ENCODE measurements around the gene ASCL5. TPM values are rescaled to one million over a fixed set of nuclear protein-coding genes. Genes with fewer than 3 reads are reported as not detected.
A peak's percentile ranks its signal among the peaks of the same experiment; 100 is the strongest.

The ASCL5 gene
- total RNA-seq, 2 donors from 2014 or later: not detected

DNA sequence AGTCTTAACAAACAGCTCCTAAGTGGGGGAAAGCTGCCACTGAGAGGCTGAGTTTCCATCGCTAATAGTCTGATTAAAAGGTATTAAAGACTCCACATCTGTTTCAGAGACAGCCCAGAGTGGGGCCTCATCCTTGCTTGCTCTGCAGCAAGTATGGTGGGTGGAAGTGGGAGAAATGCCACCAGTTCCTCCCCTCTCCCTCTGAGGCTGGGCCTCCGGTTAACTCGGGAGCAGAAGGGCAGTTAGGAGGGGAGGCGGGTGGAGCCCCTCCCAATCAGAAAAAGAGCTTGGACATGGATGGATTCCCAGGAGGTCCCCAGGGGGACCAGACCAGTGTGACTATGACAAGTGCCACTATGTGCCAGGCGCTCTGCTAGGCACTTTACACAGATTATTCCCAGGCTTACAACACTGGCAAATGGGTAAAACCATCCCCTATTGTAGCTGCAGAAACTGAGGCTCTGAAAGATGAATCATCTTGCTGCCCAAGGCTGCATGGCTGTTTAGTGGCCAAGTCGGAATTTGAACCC is 11.4 kb upstream of the ASCL5 start:
- intact Hi-C loops (cut with DNase I): no loop called here
- DNase-seq (ENCODE audit: low spot score): peak; percentile 17

DNA sequence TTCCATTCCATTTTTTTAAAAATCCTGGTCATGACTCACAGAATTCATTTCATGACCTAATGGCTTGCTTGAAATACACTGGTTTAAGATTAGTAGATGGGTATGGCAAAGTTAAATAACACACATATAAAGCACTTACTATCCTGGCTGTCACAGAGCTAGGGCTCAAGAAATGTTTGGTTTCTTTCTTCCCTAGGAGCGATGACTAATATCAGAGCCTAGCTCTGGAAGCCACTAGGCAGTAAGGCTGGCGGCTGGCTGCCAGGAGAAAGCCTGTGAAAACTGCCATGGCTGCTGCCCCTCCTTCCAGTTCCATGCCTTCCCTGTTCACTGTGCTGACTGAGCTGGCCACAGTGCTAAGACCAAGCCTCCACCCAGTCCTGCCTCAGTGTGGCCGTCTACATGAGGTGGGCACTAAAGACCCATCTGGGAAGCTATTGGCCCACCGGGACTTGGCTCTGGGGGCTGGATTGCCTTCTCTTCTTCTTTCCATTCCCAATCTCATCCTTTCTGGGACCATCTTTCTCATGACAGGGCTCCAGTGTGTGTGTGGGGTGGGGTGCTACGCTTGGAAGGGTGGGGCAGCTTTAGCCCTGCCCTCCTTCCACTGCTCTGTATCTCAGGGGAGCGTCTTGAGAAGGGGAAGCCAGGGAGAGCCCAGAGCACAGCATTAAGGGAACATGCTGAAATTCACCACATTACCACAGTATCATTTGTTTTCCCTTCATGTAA is 10.8 kb upstream of the ASCL5 start:
- peak; percentile 92 for DNase-seq (ENCODE audit: low spot score)
- intact Hi-C loops (cut with DNase I): no loop called here

DNA sequence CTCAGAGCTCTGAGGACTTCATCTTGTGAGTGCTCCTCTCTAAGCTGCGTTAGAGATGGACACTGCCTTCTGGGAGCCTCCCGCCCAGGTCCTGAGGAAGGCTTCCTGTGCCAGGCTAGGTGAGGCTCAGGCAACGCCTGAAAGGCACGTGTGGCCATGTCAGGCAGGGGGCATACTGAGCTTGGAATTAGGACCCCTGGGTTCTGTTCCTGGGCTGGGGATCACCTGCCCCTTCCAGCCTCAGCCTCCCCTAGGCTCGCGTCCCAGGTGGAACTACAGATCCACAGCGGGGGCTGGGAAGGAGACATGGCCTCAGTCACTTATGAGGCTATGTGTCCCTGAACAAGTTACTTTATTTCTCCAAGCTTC is 10.0 kb upstream of the ASCL5 start:
- DNase-seq (ENCODE audit: low spot score): peak; percentile 70
- intact Hi-C loops (cut with DNase I): no loop called here

DNA sequence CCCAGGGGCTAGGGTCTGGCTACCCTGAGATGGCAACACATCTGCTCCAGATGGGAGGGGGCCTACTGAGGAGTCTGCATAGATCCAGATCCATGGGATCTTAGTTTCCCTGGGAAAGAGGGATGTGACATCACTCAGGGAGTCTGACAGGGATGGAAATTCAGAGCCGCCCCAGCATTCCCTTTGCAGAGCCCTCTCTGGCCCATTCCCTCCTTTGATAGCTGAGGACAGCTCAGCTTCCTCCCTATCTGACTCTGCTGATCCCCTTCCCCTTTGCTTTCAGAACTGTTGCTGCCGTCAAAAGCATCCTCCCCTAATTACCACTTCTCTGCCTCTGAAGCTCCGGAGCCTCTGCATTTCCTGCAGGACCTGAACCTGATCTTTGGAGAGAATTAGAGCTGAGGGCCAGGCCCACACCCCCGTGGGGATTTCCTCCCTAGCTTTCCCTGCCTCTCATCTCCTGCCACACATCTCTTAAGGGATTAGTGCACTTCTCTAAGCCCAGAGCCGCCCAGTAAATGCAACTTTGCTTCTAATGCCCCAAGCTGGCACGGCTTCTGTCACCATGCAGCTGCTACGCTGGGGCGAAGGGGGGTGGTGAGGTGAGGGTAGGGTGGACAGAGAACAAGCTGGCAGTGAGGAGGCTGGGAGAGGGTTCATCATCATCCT is 9.5 kb upstream of the ASCL5 start:
- no peak for DNase-seq (ENCODE audit: low spot score)

DNA sequence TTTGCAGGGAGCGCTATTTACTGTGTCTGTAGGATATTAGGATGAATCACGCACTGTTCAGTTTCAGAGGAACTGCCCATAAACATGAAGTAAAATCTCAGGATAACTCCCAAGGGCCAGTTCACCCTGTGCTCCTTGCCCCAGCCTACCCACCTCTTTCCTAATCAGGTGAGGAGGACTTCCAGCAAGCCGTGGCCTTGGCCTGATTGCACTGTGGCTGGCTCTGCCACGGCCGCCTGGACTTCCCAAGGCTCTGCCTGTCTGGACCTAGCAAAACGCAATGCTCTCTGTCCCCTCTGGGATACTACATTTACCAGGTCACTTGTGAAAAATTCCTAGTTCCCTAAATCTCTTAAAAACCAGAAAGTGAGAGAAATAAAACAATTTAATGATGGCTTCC is 7.4 kb upstream of the ASCL5 start:
- intact Hi-C loops (cut with DNase I): no loop called here
- DNase-seq (ENCODE audit: low spot score): no peak

More for the DNA sequence above, 9.5 kb upstream of the ASCL5 start:
- intact Hi-C loops (cut with DNase I): no loop called here

DNA sequence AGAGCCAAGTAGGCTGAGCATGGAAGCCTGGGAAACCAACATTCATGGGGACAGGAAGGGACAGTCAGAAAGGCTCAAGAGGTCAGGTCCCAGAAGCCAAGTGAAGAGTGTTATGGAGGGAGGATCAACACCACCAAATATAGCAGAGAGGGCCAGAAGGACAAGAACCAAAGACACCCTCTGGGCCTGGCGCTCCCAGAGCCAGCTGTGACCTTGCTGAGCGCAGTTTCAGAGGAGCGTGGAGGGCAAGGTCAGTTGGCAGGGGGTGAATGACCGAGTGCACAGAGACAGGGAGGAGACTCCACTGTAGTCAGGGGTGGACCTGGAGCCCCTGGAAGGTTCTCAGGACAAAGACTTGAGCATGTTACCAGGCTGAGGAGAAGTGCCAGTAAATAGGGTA is 4.4 kb upstream of the ASCL5 start:
- no peak for DNase-seq (ENCODE audit: low spot score)
- intact Hi-C loops (cut with DNase I): no loop called here

DNA sequence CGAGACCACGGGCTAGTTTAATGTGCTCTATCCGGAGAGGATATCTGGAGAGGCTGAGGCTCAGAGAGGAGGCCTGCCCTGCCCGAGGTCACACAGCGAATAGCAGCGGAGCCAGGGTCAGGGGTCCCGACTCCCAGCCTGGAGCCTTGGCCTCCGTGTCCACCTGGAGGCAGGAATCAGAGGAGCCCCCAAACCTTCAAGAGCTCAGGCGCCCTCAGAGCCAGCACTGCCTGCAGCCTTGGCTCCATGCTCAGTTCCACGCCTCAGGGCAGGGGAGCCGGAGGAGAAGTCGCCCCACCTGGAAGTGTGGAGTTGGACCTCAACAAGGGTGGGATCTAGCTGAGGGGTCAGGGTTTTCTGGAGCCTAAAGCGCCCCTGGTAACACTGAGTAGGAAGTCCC is 2.0 kb upstream of the ASCL5 start:
- intact Hi-C loops (cut with DNase I): loop anchor here in 1 of 2 donors (5.0 kb wide), 1 partner anchor 303 kb away; no protein-coding TSS in a partner anchor
- DNase-seq (ENCODE audit: low spot score): no peak

DNA sequence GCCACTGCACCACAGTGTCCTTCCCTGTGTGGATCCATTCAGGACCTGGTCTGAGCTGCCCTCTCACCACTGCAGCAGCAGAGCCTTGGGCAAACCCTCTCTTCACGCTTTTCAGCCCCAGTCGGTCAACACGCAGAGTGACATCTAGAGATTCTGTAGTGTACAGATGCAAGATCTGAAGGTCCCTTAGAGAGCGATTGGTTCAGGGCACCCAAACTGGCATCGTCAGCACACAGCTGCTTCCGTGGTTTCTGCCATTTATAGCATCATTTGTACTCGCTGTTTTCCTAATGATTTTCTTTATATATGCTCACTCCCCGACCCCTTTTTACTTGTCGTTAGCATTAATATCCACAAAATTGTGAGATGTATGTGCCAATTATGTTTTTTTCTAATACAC is 1.5 kb upstream of the ASCL5 start:
- DNase-seq (ENCODE audit: low spot score): no peak
- intact Hi-C loops (cut with DNase I): loop anchor here in 1 of 2 donors (5.0 kb wide), 1 partner anchor 304 kb away; no protein-coding TSS in a partner anchor

DNA sequence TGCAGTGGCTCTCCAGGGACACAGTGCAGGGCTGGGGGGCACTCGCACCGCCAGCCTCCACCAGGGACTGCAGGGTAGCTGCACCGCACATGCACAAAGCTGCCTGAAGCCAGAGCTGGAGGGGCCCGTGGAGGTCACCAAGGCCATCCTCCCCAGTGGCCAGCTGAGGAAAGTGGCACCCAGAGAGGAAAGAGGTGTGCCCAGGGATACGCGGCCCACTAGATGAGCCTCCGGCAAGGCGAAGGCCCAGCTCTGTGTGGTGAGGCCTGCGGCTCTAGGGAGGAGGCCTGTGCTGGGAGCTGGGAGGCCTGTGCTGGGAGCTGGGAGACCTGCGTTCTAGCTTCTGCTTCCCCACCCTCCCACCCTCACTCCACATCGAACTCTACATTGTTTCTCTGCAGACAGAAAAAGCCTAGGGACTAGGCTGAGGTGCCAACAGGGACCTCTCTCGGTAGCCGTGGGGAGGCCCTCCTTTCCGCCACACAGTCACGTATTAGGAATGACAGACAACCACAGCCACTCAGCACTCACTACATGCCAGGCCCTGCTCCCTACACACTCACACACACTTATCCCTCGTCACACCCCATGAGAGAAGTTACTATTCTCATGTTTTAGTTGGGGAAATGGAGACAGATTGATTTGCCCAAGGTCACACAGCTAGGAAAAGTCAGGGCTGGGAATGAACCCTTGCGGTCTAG is 921 bp upstream of the ASCL5 start:
- intact Hi-C loops (cut with DNase I): loop anchor here in 1 of 2 donors (5.0 kb wide), 1 partner anchor 304 kb away; no protein-coding TSS in a partner anchor

DNA sequence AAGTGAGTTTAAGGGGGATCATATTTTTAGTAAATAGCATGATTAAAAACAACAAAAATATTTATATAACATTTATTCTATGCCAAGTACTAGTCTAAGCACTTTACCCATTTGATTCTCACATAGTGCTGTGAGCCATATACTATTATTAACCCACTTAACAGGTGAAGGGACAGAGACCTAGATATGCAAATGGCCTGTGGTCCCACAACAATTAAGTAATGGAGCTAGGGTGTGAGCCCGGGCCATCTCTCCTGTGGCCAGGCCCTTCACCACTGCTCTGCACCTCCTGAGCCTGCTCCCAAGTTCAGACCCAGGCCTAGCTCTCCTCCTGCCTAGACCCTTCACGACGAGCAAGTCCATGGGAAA is 537 bp downstream of the ASCL5 start:
- DNase-seq (ENCODE audit: low spot score): no peak
- intact Hi-C loops (cut with DNase I): loop anchor here in 1 of 2 donors (5.0 kb wide), 1 partner anchor 306 kb away; no protein-coding TSS in a partner anchor

More for the DNA sequence above, 921 bp upstream of the ASCL5 start:
- DNase-seq (ENCODE audit: low spot score): no peak

DNA sequence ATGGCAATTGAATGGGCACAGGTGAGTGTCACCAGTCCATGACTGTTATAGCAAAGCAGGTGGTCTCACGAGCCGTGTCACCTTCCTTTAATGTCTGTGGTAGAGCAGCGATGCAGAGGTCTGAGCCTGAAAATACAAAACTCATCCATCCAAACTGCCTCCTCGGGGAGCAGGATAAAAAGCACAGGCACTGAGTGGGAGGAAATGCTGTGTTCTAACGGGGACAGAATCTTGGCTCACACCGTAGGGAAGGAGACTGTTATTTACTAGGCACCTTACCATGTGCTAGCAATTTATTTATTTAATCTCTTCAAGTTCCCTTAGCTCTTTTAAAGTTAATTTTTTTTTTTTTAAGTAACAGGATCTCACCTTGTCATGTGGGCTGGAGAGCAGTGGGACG is 1.2 kb downstream of the ASCL5 start:
- intact Hi-C loops (cut with DNase I): loop anchor here in 1 of 2 donors (5.0 kb wide), 1 partner anchor 307 kb away; no protein-coding TSS in a partner anchor
- DNase-seq (ENCODE audit: low spot score): no peak

DNA sequence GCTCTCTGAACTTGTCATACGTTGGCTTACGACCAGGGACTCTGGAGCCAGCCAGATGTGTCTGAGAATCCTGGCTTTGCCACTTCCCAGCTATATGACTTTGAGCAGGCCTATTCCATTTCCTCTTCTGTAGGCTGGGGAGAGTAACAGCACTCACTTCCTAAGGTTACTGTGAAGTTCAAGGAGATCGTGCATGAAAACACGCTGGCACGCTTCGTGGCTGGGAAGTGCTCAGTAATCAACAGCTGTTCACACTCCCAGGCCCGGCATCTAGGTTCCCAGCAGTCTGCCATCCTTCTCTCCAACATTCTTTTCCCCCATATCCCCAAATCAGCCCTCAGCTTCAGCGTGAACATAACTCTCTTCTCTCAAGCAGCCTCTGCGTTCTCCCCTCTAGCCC is 2.0 kb downstream of the ASCL5 start:
- DNase-seq (ENCODE audit: low spot score): no peak

DNA sequence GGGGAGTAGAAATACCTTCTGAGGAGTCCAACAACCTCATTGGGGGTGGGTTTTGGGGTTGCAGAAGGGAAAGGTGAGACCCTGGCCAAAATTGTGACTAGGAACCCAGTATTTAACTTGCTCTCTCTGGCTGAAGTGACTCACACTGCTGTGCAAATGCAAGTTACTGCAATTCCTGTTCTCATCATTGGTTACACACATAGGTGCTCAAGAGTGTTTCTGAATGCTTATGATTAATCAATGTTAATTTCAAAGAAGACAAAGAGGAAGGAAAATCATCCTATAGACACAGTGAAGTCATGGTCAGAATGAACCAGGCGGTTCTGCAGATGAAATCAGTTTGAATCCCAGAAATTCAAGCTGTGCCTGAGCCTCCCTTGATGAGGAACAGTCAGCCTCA is 3.1 kb downstream of the ASCL5 start:
- no peak for DNase-seq (ENCODE audit: low spot score)
- intact Hi-C loops (cut with DNase I): no loop called here

More for the DNA sequence above, 2.0 kb downstream of the ASCL5 start:
- intact Hi-C loops (cut with DNase I): loop anchor here in 1 of 2 donors (5.0 kb wide), 1 partner anchor 307 kb away; no protein-coding TSS in a partner anchor

DNA sequence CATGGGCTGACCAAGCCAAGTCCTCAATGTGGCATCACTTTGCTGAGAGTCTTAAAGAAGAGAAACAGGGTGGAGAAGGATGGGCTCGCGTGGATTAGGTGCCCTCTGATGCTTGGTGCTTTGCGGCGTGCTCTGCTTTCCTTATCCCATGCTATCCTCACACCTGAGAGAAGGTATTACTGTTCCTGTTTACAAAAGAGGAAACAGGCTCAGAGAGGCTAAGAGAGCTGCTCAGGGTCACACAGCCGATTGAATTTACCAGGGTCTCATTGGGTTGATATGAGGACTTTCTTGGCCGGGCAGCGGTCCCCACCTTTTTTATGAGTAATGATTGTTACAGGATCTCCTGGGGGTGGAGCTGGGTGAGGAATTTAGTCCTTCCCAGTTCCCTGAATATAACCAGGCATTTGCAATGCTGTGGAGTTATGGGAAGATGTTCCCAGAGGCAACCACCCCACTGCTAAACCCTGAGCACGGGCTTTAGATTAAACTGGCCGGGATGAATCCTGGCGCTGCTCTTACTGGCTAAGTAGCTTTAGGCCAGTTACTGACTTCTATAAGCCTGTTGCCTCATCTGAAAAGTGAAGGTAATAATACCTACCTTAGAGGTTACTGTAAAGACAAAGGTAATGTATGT is 4.5 kb downstream of the ASCL5 start:
- intact Hi-C loops (cut with DNase I): no loop called here
- no peak for DNase-seq (ENCODE audit: low spot score)

DNA sequence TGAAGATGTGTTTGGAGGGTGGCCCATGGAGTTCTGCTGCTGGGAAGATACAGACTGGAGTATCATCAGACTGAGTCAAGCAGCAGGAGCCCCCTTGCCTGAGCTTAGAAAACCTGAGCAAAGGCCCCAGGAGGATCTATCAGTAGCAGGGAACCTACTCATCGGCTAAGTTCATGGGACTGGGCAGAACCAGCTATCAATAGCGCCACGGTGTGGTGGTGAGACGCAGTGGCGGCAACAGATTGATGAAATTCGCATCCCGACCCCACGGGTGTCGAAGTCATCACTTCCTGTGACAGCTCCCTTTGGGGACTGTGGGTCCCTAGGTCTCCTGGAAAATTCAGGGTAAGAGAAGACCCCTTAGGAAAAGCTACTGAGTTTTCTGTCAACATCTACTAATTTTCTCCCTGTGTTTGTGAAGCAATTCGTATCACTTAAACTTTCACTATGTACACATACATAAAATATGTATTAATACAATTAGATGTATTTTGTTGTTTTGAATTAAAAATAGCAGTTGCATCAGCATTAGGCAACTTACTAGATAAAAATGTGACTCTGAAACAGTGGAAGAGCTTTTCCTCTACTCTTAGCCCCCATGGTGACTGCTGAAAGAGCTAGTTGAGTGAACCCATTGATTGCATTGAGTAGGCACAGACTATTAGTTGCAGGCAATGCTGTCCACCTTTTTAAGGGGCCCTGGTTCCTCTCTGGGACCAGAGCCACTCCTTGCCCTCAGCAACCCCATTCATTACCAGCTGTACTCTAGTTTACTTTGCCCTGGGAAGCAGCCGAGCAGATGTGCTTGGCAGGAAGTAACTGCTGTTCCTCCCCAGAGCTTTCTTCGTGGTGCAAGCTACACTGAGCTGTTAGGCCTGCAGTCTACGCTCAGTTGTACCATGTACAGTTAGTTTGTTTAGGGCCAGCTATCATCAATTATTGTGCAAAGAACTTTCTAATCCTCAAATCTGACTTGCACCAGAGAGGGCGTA is 7.5 kb downstream of the ASCL5 start:
- intact Hi-C loops (cut with DNase I): no loop called here
- DNase-seq (ENCODE audit: low spot score): no peak

DNA sequence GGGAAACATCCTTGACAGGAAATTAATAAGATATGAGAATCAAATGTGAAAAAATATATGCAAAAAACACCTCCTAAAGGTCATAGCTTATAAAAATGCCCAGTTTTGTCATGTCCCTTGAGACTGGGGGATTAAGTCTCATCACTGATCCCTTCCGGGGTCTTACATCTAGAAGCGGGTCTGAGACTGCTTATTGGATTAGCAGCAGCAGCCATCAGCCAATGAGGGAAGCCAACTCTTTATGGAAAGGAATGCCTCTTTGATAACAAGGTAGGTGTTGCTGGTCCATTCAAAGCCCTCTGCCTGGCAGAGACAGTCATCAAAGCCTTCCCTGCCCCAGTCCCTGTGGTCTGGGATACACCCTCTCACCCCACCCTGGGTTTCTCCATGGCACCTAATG is 10.9 kb downstream of the ASCL5 start:
- DNase-seq (ENCODE audit: low spot score): no peak
- intact Hi-C loops (cut with DNase I): no loop called here

DNA sequence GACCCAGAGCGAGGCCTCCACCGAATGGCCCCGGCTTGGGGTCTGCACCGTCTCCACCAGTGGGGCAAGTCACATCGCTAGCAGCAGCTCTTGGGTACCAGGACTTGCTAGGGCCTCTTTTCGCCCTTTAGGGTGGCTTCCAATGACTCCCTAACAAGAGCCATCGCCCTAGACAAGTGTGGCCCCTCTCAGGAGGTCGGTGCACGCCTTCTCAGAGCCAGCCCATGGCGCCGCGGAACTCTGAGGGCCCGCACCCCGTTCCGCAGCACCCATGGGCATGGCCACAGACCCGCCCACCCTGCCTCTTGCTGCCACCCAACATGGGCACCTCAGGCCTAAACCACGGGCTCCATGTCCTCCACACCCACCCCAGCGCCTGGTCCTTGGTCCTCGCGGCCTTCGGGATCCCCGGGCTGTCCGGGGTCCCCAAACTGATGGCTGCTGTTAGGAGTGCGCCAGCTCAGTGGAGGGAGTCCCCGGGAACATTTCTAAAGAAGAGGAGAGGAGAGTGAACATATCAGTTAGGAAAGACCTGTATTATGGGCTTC is 11.5 kb downstream of the ASCL5 start:
- DNase-seq (ENCODE audit: low spot score): no peak

More for the DNA sequence above, 11.5 kb downstream of the ASCL5 start:
- intact Hi-C loops (cut with DNase I): no loop called here

All from posterior vena cava (tissue), 2 donors.